Retinal pigment epithelial cell (primary cell): ENCODE data around the gene FAM209A.

Source experiments
- DNase-seq: peaks from one replicate; pipeline ENCODE4 v3.0.0-alpha.2; 2010; ENCODE audit warnings: low read depth
- H3K4me3 ChIP-seq: 2 replicates; pipeline ENCODE4 v1.5.1; 2011; ENCODE audit warnings: mild to moderate bottlenecking, low read length, control low read depth, moderate library complexity
- CTCF ChIP-seq: conservative IDR thresholded peaks from 2 replicates; pipeline ENCODE4 v1.5.1; 2011; ENCODE audit warnings: low read depth, low read length, control low read depth, inconsistent platforms

The FAM209A gene

GRCh38 chr20:56506103-56506502, 18.4 kb upstream of the FAM209A start:
- H3K4me3 ChIP-seq, result no peak overlapping the region
- no peak for DNase-seq
- no peak for TF ChIP-seq CTCF

GRCh38 chr20:56511926-56512325, 12.6 kb upstream of the FAM209A start:
- no peak for TF ChIP-seq CTCF
- no peak for DNase-seq

GRCh38 chr20:56513161-56514150, 11.1 kb upstream of the FAM209A start:
- DNase-seq, result no peak
- H3K4me3 ChIP-seq, result no peak overlapping the region
- no peak for TF ChIP-seq CTCF

More at GRCh38 chr20:56511926-56512325, 12.6 kb upstream of the FAM209A start:
- no peak overlapping the region for H3K4me3 ChIP-seq

GRCh38 chr20:56516631-56517030, 7.9 kb upstream of the FAM209A start:
- no peak for TF ChIP-seq CTCF
- DNase-seq, result no peak
- H3K4me3 ChIP-seq, result no peak overlapping the region

GRCh38 chr20:56517211-56517610, 7.3 kb upstream of the FAM209A start:
- no peak overlapping the region for H3K4me3 ChIP-seq
- no peak for DNase-seq
- no peak for TF ChIP-seq CTCF

GRCh38 chr20:56517641-56518040, 6.9 kb upstream of the FAM209A start:
- H3K4me3 ChIP-seq, result no peak overlapping the region
- no peak for TF ChIP-seq CTCF
- DNase-seq, result no peak

- H3K4me3 ChIP-seq, result no peak overlapping the region
- no peak for DNase-seq
- no peak for TF ChIP-seq CTCF
These were observed 6.4 kb upstream of the FAM209A start for GRCh38 chr20:56518126-56518525.
